H9 (cell line): ENCODE data around the gene ZNRF1. TPM values are rescaled to one million over a fixed set of nuclear protein-coding genes. Genes with fewer than 3 reads are reported as not detected.

ENCODE experiments used
- DNase-seq: peaks from one replicate; pipeline ENCODE4 v3.0.0-alpha.2; 2017
- H2AFZ ChIP-seq: one replicate; pipeline ENCODE4 v1.6.1; 2013; ENCODE audit warnings: mild to moderate bottlenecking, low read length, control low read depth, moderate library complexity
- H2AK5ac ChIP-seq: 2 replicates; pipeline ENCODE4 v1.6.1; 2013; ENCODE audit warnings: low read length, control low read depth, mixed read lengths; ENCODE audit not compliant: insufficient read length
- H2BK120ac ChIP-seq: one replicate; pipeline ENCODE4 v1.6.1; 2013; ENCODE audit warnings: low read depth, mild to moderate bottlenecking, low read length, control low read depth, inconsistent platforms; ENCODE audit not compliant: poor library complexity, severe bottlenecking
- H2BK12ac ChIP-seq: 2 replicates; pipeline ENCODE4 v1.6.1; 2013; ENCODE audit warnings: low read length, control low read depth, mixed read lengths, low read depth; ENCODE audit not compliant: insufficient read length
- H2BK15ac ChIP-seq: 2 replicates; pipeline ENCODE4 v1.6.1; 2013; ENCODE audit warnings: low read depth, low read length, control low read depth
- H2BK20ac ChIP-seq: one replicate; pipeline ENCODE4 v1.6.1; 2013; ENCODE audit warnings: low read depth, mild to moderate bottlenecking, low read length, control low read depth, inconsistent platforms; ENCODE audit not compliant: poor library complexity, severe bottlenecking
- H2BK5ac ChIP-seq: 2 replicates; pipeline ENCODE4 v1.6.1; 2013; ENCODE audit warnings: low read length, control low read depth, mixed read lengths; ENCODE audit not compliant: insufficient read length
- H3K14ac ChIP-seq: 2 replicates; pipeline ENCODE4 v1.6.1; 2013; ENCODE audit warnings: low read length, control low read depth; ENCODE audit not compliant: insufficient read depth
- H3K18ac ChIP-seq: 2 replicates; pipeline ENCODE4 v1.6.1; 2013; ENCODE audit warnings: low read depth, mild to moderate bottlenecking, mixed read lengths, low read length, control low read depth; ENCODE audit not compliant: insufficient read length
- H3K23ac ChIP-seq: 2 replicates; pipeline ENCODE4 v1.6.1; 2013; ENCODE audit warnings: low read length, control low read depth, mixed read lengths, low read depth; ENCODE audit not compliant: insufficient read length
- H3K23me2 ChIP-seq: 2 replicates; pipeline ENCODE4 v1.6.1; 2013; ENCODE audit warnings: low read depth, mild to moderate bottlenecking, mixed read lengths, low read length, control low read depth; ENCODE audit not compliant: insufficient read length, poor library complexity, severe bottlenecking
- H3K27ac ChIP-seq: 2 replicates; pipeline ENCODE4 v1.5.1; 2013; ENCODE audit warnings: low read length, control low read depth, mixed read lengths, low read depth; ENCODE audit not compliant: insufficient read length
- H3K27me3 ChIP-seq: 2 replicates; pipeline ENCODE4 v1.6.1; 2013; ENCODE audit warnings: low read length, control low read depth, inconsistent platforms; ENCODE audit not compliant: insufficient read depth
- H3K4ac ChIP-seq: 2 replicates; pipeline ENCODE4 v1.6.1; 2013; ENCODE audit warnings: low read depth, mild to moderate bottlenecking, control low read depth, inconsistent platforms, low read length, moderate library complexity
- H3K4me1 ChIP-seq: 2 replicates; pipeline ENCODE4 v1.6.1; 2013; ENCODE audit warnings: low read length, control low read depth, inconsistent platforms; ENCODE audit not compliant: insufficient read depth
- H3K4me2 ChIP-seq: 2 replicates; pipeline ENCODE4 v1.6.1; 2013; ENCODE audit warnings: low read length, control low read depth, mixed read lengths; ENCODE audit not compliant: insufficient read length, insufficient read depth
- H3K56ac ChIP-seq: 2 replicates; pipeline ENCODE4 v1.6.1; 2013; ENCODE audit warnings: low read depth, mild to moderate bottlenecking, mixed read lengths, low read length, control low read depth; ENCODE audit not compliant: insufficient read length
- H3K79me1 ChIP-seq: 2 replicates; pipeline ENCODE4 v1.6.1; 2013; ENCODE audit warnings: low read depth, mild to moderate bottlenecking, moderate library complexity, low read length, control low read depth, inconsistent platforms; ENCODE audit not compliant: insufficient read depth, poor library complexity, severe bottlenecking
- H3K79me2 ChIP-seq: 2 replicates; pipeline ENCODE4 v1.6.1; 2013; ENCODE audit warnings: low read length, control low read depth, inconsistent platforms; ENCODE audit not compliant: insufficient read depth
- H3K9ac ChIP-seq: 2 replicates; pipeline ENCODE4 v1.6.1; 2013; ENCODE audit warnings: low read length, control low read depth, mixed read lengths; ENCODE audit not compliant: insufficient read length; ENCODE audit errors: extremely low read depth
- H3K9me3 ChIP-seq: one replicate; pipeline ENCODE4 v1.6.1; 2013; ENCODE audit warnings: low read depth, low read length, inconsistent platforms; ENCODE audit not compliant: control insufficient read depth
- H3T11ph ChIP-seq: one replicate; pipeline ENCODE4 v1.6.1; 2013; ENCODE audit warnings: mild to moderate bottlenecking, low read length, control low read depth, inconsistent platforms
- H4K20me1 ChIP-seq: one replicate; pipeline ENCODE4 v1.6.1; 2013; ENCODE audit not compliant: control insufficient read depth, insufficient read length, insufficient read depth
- H4K5ac ChIP-seq: 2 replicates; pipeline ENCODE4 v1.6.1; 2013; ENCODE audit warnings: low read depth, mild to moderate bottlenecking, mixed read lengths, low read length, control low read depth; ENCODE audit not compliant: insufficient read length
- H4K8ac ChIP-seq: replicated peaks from 2 replicates; pipeline ENCODE4 v1.6.1; 2013; ENCODE audit warnings: low read length, control low read depth, mixed read lengths, low read depth; ENCODE audit not compliant: insufficient read length
- H4K91ac ChIP-seq: 2 replicates; pipeline ENCODE4 v1.6.1; 2013; ENCODE audit warnings: low read depth, mild to moderate bottlenecking, moderate library complexity, mixed read lengths, low read length, control low read depth; ENCODE audit not compliant: insufficient read length
- H3K27ac Mint-ChIP-seq, 3 experiments: 2 replicates in 2 of 3; 3 replicates in 1 of 3; pipeline ENCODE4 v1.8.0; 2020 to 2021; ENCODE audit warnings: mixed read lengths in 3 of 3, mild to moderate bottlenecking in 1 of 3, moderate library complexity in 1 of 3
- H3K27me3 Mint-ChIP-seq: 2 replicates; pipeline ENCODE4 v1.8.0; 2021; ENCODE audit warnings: low read depth, mild to moderate bottlenecking, moderate library complexity, mixed read lengths
- H3K36me3 Mint-ChIP-seq, 3 experiments: 2 replicates in 2 of 3; 3 replicates in 1 of 3; pipeline ENCODE4 v1.8.0; 2020 to 2021; ENCODE audit warnings: low read depth in 3 of 3, mixed read lengths in 3 of 3; ENCODE audit not compliant: insufficient read depth in 1 of 3
- H3K4me1 Mint-ChIP-seq, 2 experiments: 2 replicates each; pipeline ENCODE4 v1.8.0; 2020; ENCODE audit warnings: mixed read lengths in 2 of 2
- H3K4me3 Mint-ChIP-seq, 2 experiments: 2 replicates in 1 of 2; 3 replicates in 1 of 2; pipeline ENCODE4 v1.8.0; 2020 to 2021; ENCODE audit warnings: mild to moderate bottlenecking in 2 of 2, mixed read lengths in 2 of 2, moderate library complexity in 1 of 2
- H3K9me3 Mint-ChIP-seq, 2 experiments: 2 replicates in 1 of 2; 3 replicates in 1 of 2; pipeline ENCODE4 v1.8.0; 2020; ENCODE audit warnings: mild to moderate bottlenecking in 2 of 2, mixed read lengths in 2 of 2, moderate library complexity in 1 of 2
- CTCF ChIP-seq: fragments of 200-600 bp; sonication (generic); conservative IDR thresholded peaks from 3 replicates; pipeline ENCODE4 v1.8.0; 2021; ENCODE audit warnings: antibody characterized with exemption, mild to moderate bottlenecking
- WGBS: extraction: QIAGEN DNeasy Blood & Tissue Kit; methylation state at CpG from one replicate; pipeline ENCODE4 v1.1.7; 2013; ENCODE audit warnings: missing lambda C conversion rate, low lambda C conversion rate, mixed read lengths; ENCODE audit not compliant: insufficient read length; ENCODE audit errors: extremely low coverage; 5-methylcytosine and 5-hydroxymethylcytosine counted together
- total RNA-seq: library from RNA; stranded (reverse); gene quantifications from 2 replicates; pipeline ENCODE4 v1.2.1, GENCODE V29; 2021

The ZNRF1 gene
- total RNA-seq, 1 experiment from 2014 or later, result 49.6 TPM

DNA sequence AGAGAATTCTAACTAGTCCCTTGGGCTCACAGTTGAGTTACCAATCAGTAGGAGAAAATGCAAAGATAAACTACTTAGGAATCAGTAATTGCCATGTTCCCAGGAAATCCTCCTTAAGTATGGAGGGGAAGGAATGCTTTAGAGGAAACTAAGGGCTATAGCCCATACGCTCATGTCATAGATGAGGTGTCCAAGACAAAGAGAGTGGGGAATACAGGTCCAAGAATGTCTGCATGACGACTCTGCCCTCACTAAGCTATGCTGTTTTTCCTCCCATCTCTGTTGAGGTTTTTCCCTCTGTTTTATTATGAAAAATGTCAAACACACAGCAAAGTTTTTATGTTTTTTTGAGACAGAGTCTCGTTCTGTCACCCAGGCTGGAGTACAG is 101.8 kb downstream of the ZNRF1 start:
- no peaks in the 10 kb centered on the region; the same call in 1 of the 2 replicates for H3K27me3 Mint-ChIP-seq
- H2BK5ac ChIP-seq, result no peak overlapping the region
- H3K27ac ChIP-seq, result no peak overlapping the region
- H3K27me3 ChIP-seq, result no peaks in the 10 kb centered on the region
- H3T11ph ChIP-seq, result no peak overlapping the region
- H3K9me3 Mint-ChIP-seq, result no peaks in the 10 kb centered on the region; a peak in 1 of 5 replicates
- no peak overlapping the region for H3K23ac ChIP-seq
- no peak overlapping the region; a peak in 1 of 5 replicates for H3K4me3 Mint-ChIP-seq
- WGBS, result no CpG with 5 or more reads among the region's 3 CpGs
- no peak overlapping the region for H3K14ac ChIP-seq
- H2BK120ac ChIP-seq, result no peak overlapping the region
- H2BK12ac ChIP-seq, result no peak overlapping the region
- no peak overlapping the region for H4K8ac ChIP-seq
- no peak overlapping the region for H3K18ac ChIP-seq
- no peak for TF ChIP-seq CTCF
- H3K23me2 ChIP-seq, result no peaks in the 10 kb centered on the region
- no peak overlapping the region for H2AFZ ChIP-seq
- no peak overlapping the region for H4K91ac ChIP-seq
- peaks cover 3% of the 10 kb centered on the region for H4K20me1 ChIP-seq
- peak overlapping the region in 2 of 3 experiments; percentile 39 to 78; a peak in 3 of 7 replicates for H3K27ac Mint-ChIP-seq
- H3K9ac ChIP-seq, result no peak overlapping the region
- no peak overlapping the region for H2BK15ac ChIP-seq
- no peak for DNase-seq
- peaks cover 17% of the 10 kb centered on the region; the same call in 1 of the 2 replicates for H3K4me1 ChIP-seq
- no peaks in the 10 kb centered on the region for H3K9me3 ChIP-seq
- H3K4ac ChIP-seq, result no peak overlapping the region
- H3K56ac ChIP-seq, result no peak overlapping the region
- no peak overlapping the region for H2BK20ac ChIP-seq
- H2AK5ac ChIP-seq, result no peak overlapping the region
- peaks cover 21 to 28% (median 26%) of the 10 kb centered on the region in 3 experiments; a peak in 6 of 7 replicates for H3K36me3 Mint-ChIP-seq
- H3K79me1 ChIP-seq, result no peaks in the 10 kb centered on the region
- H3K79me2 ChIP-seq, result 0 out of 2 replicates have a peak, but pooled peaks cover 1% of the 10 kb centered on the region
- H3K4me1 Mint-ChIP-seq, result peaks cover 49 to 50% of the 10 kb centered on the region in 2 experiments
- H4K5ac ChIP-seq, result no peak overlapping the region
- H3K4me2 ChIP-seq, result no peak overlapping the region
